ENCODE results near the gene TEX2. TPM values are rescaled to one million over a fixed set of nuclear protein-coding genes. Genes with fewer than 3 reads are reported as not detected.
A peak's percentile ranks its signal among the peaks of the same experiment; 100 is the strongest.

Gene TEX2
- polyA plus RNA-seq, 1 of the 3 experiments (the other 2 are of a cell fraction), result 24.0 TPM

GRCh38 chr17:64234961-64235360 lies 28.1 kb downstream of the TEX2 start:
- Histone ChIP-seq H3K9ac (no peak overlapping the region), H2AFZ (ENCODE audit: low read depth) (no peak overlapping the region), H3F3A (replicated peaks; ENCODE audit: insufficient read depth) (peaks cover 24% of the 10 kb centered on the region), H3K4me2 (no peak overlapping the region), H3K4me3 (ENCODE audit: low read depth in 2 of 2, low read length in 1 of 2) (no peak overlapping the region), H4K20me1 (ENCODE audit: insufficient read depth) (no peaks in the 10 kb centered on the region), H3K9me3 (no peaks in the 10 kb centered on the region), H3K79me2 (ENCODE audit: insufficient read depth) (peaks cover 87% of the 10 kb centered on the region), H3K4me1 (ENCODE audit: control insufficient read depth in 1 of 2, insufficient read depth in 2 of 2, low read depth in 1 of 2, low read length in 1 of 2) (peaks cover 19 to 45% of the 10 kb centered on the region in 2 experiments), H3K27me3 (ENCODE audit: insufficient read depth) (no peaks in the 10 kb centered on the region), H3K36me3 (replicated peaks in 1 of 2; ENCODE audit: control insufficient read depth in 1 of 2, insufficient read depth in 2 of 2, low read length in 1 of 2) (peaks cover 0 to 6% of the 10 kb centered on the region in 2 experiments), H3K27ac (ENCODE audit: low read depth in 2 of 2, low read length in 1 of 2) (no peak overlapping the region), H3K9me2 (no peaks in the 10 kb centered on the region)
- ChIA-PET POLR2A (no interaction called here), CTCF (interaction anchor here (0.8 to 1.7 kb wide), 6 partner anchors 11 to 206 kb away, joined by 3 to 4 read pairs (median 3); no protein-coding TSS in a partner anchor)
- WGBS (ENCODE audit: low lambda C conversion rate), result 91% methylated on average over 6 of the region's 6 CpGs
- TF ChIP-seq TAF1 (IDR thresholded peaks at IDR 0.05; ENCODE audit: borderline replicate concordance, low read depth, low read length) (no peak), CHD2 (IDR thresholded peaks at IDR 0.05; ENCODE audit: low read length, partially characterized antibody) (no peak), MAX (IDR thresholded peaks at IDR 0.05; ENCODE audit: low read depth) (no peak), SMC3 (IDR thresholded peaks at IDR 0.05; ENCODE audit: low read depth, low read length) (no peak), IRF3 (IDR thresholded peaks at IDR 0.05; ENCODE audit: low read depth, low read length) (no peak), EZH2phosphoT487 (IDR thresholded peaks at IDR 0.05; ENCODE audit: borderline replicate concordance, low read depth) (no peak), RCOR1 (IDR thresholded peaks at IDR 0.05; ENCODE audit: low read length) (no peak), RAD21 (IDR thresholded peaks at IDR 0.05; ENCODE audit: low read length) (no peak)
- no peak for DNase-seq

GRCh38 chr17:64232466-64233262 lies 30.4 kb downstream of the TEX2 start:
- WGBS (ENCODE audit: low lambda C conversion rate), result 95% methylated on average over 2 of the region's 2 CpGs
- peaks cover 24% of the 10 kb centered on the region for H3F3A ChIP-seq (replicated peaks; ENCODE audit: insufficient read depth)
- H3K27me3 ChIP-seq (ENCODE audit: insufficient read depth), result no peaks in the 10 kb centered on the region
- H2AFZ ChIP-seq (ENCODE audit: low read depth), result no peak overlapping the region
- H3K9me2 ChIP-seq, result no peaks in the 10 kb centered on the region
- peaks cover 0 to 6% of the 10 kb centered on the region in 2 experiments for H3K36me3 ChIP-seq (replicated peaks in 1 of 2; ENCODE audit: control insufficient read depth in 1 of 2, insufficient read depth in 2 of 2, low read length in 1 of 2)
- H3K9ac ChIP-seq, result no peak overlapping the region
- H3K4me3 ChIP-seq (ENCODE audit: low read depth in 2 of 2, low read length in 1 of 2), result no peak overlapping the region
- ChIA-PET POLR2A (interaction anchor here (1.5 kb wide), 2 partner anchors 8 to 25 kb away, joined by 4 read pairs; no protein-coding TSS in a partner anchor), CTCF (interaction anchor here (0.6 to 5.0 kb wide), 8 partner anchors 11 to 74 kb away, joined by 3 to 17 read pairs (median 4); no protein-coding TSS in a partner anchor)
- peaks cover 85% of the 10 kb centered on the region for H3K79me2 ChIP-seq (ENCODE audit: insufficient read depth)
- no peak overlapping the region for H3K4me2 ChIP-seq
- no peak for DNase-seq
- no peaks in the 10 kb centered on the region for H3K9me3 ChIP-seq
- no peaks in the 10 kb centered on the region for H4K20me1 ChIP-seq (ENCODE audit: insufficient read depth)
- peak overlapping the region in 1 of 2 experiments; percentile 96; a peak in 2 of 4 replicates for H3K27ac ChIP-seq (ENCODE audit: low read depth in 2 of 2, low read length in 1 of 2)
- peaks cover 24 to 40% of the 10 kb centered on the region in 2 experiments for H3K4me1 ChIP-seq (ENCODE audit: control insufficient read depth in 1 of 2, insufficient read depth in 2 of 2, low read depth in 1 of 2, low read length in 1 of 2)
- no peak for TF ChIP-seq NFIC (IDR thresholded peaks at IDR 0.05; ENCODE audit: borderline replicate concordance)
- no peak for TF ChIP-seq ELF1 (IDR thresholded peaks at IDR 0.05)
- TF ChIP-seq GATA2 (CRISPR knock-in tag; IDR thresholded peaks at IDR 0.05), result no peak
- TF ChIP-seq SIN3A (IDR thresholded peaks at IDR 0.05; ENCODE audit: borderline replicate concordance, low read depth, low read length), result no peak
- TF ChIP-seq ZBTB33 (IDR thresholded peaks at IDR 0.05; ENCODE audit: borderline replicate concordance, low read depth), result no peak
- no peak for TF ChIP-seq USF1 (IDR thresholded peaks at IDR 0.05; ENCODE audit: borderline replicate concordance, low read depth)
- no peak for TF ChIP-seq TAF1 (IDR thresholded peaks at IDR 0.05; ENCODE audit: borderline replicate concordance, low read depth, low read length)
- no peak for TF ChIP-seq FOSL2 (IDR thresholded peaks at IDR 0.05; ENCODE audit: borderline replicate concordance, low read depth)
- no peak for TF ChIP-seq REST (IDR thresholded peaks at IDR 0.05; ENCODE audit: low read depth, low read length)
- no peak for TF ChIP-seq JUND (IDR thresholded peaks at IDR 0.05)
- no peak for TF ChIP-seq MEF2A (IDR thresholded peaks at IDR 0.05; ENCODE audit: borderline replicate concordance, low read depth)
- TF ChIP-seq RAD21 (IDR thresholded peaks at IDR 0.05; ENCODE audit: low read length), result no peak
- TF ChIP-seq POLR2AphosphoS5 (IDR thresholded peaks at IDR 0.05; ENCODE audit: low read depth, low read length), result no peak
